Stomach (tissue), 9 donors: ENCODE measurements around the gene NCKAP5. TPM values are rescaled to one million over a fixed set of nuclear protein-coding genes. Genes with fewer than 3 reads are reported as not detected.
"Not testable (repeated sequence)": the region's sequence is repeated elsewhere in the genome, so short reads cannot be mapped to it uniquely, and the experiment has no call there.

Source experiments
- DNase-seq, 2 donors: peaks; one replicate each; pipeline versions ENCODE4 v3.0.0 to v3.0.0-alpha.2; 2013 to 2019
- H3K27ac ChIP-seq, 5 donors: fragments of 200-600 bp in 4 of 5; sonication (generic) in 4 of 5; one replicate each; pipeline ENCODE4 v1.5.1; 2013 to 2019; ENCODE audit warnings: mild to moderate bottlenecking in 1 of 5, moderate library complexity in 1 of 5
- H3K27me3 ChIP-seq, 3 donors: fragments of 200-600 bp; sonication (generic); one replicate each; pipeline ENCODE4 v1.5.1; 2017 to 2019; ENCODE audit warnings: mixed run types in 1 of 3
- H3K36me3 ChIP-seq, 4 donors: fragments of 200-600 bp; sonication (generic); 1 replicate in 3 of 4; 2 replicates in 1 of 4; pipeline ENCODE4 v1.5.1; 2016 to 2019
- H3K4me1 ChIP-seq, 4 donors: fragments of 200-600 bp; sonication (generic); one replicate each; pipeline ENCODE4 v1.5.1; 2016 to 2019
- H3K4me3 ChIP-seq, 4 donors: fragments of 200-600 bp; sonication (generic) in 3 of 4; one replicate each; pipeline ENCODE4 v1.5.1; 2016 to 2019; ENCODE audit warnings: mild to moderate bottlenecking in 1 of 4
- H3K9me3 ChIP-seq, 4 donors: fragments of 200-600 bp; sonication (generic); one replicate each; pipeline ENCODE4 v1.5.1; 2016 to 2019
- CTCF ChIP-seq, 7 experiments: fragments of 450-650 bp in 4 of 7; fragments of 200-600 bp in 3 of 7; sonication (generic) in 3 of 7; IDR thresholded peaks; one replicate each; pipeline ENCODE4 v1.5.1; 2016 to 2019; ENCODE audit warnings: antibody characterized with exemption in 7 of 7, control low read depth in 2 of 7, mild to moderate bottlenecking in 1 of 7
- EP300 ChIP-seq: sonication (generic); formaldehyde crosslinking; IDR thresholded peaks from one replicate; pipeline ENCODE4 v1.6.1; 2017; ENCODE audit warnings: antibody characterized with exemption
- POLR2A ChIP-seq, 4 donors: fragments of 450-650 bp; IDR thresholded peaks; one replicate each; pipeline ENCODE4 v1.6.1; 2016; ENCODE audit warnings: antibody characterized with exemption in 4 of 4, control low read depth in 2 of 4, mild to moderate bottlenecking in 1 of 4, moderate library complexity in 1 of 4
- POLR2AphosphoS5 ChIP-seq, 3 donors: sonication (generic); formaldehyde crosslinking; IDR thresholded peaks; one replicate each; pipeline ENCODE4 v1.6.1; 2016; ENCODE audit warnings: antibody characterized with exemption in 3 of 3
- WGBS, 5 donors: extraction: QIAGEN DNeasy Blood & Tissue Kit in 3 of 5; methylation state at CpG; one replicate each; pipeline versions ENCODE4 v1.1.5 to v1.1.7; 2013 to 2018; 5-methylcytosine and 5-hydroxymethylcytosine counted together
- intact Hi-C: fragments of 100-400 bp; cut with DNase I; formaldehyde crosslinking; loops from one replicate; pipeline ENCODE4 v1.15.1; 2023; ENCODE audit warnings: low total_unique reads
- polyA plus RNA-seq, 3 donors: library from polyadenylated mRNA; stranded (reverse); fragments of 200-250 nt; gene quantifications; one replicate each; pipeline ENCODE4 v1.2.3, GENCODE V29; 2013
- total RNA-seq, 5 donors: library from RNA; depleted of rRNA; stranded (reverse); fragments of >200 nt; gene quantifications; one replicate each; pipeline versions ENCODE4 v1.1.0 to v1.2.3, GENCODE V29; 2014 to 2016
- donor health status: healthy with polysubstance abuse.
- donor health status: Bipolar disorder and iron deficiency.
- donor health status: healthy.

Gene NCKAP5
- total and polyA plus RNA-seq, 8 donors: 0.58 to 8.0 (median 1.6) TPM; not detected in 1

DNA sequence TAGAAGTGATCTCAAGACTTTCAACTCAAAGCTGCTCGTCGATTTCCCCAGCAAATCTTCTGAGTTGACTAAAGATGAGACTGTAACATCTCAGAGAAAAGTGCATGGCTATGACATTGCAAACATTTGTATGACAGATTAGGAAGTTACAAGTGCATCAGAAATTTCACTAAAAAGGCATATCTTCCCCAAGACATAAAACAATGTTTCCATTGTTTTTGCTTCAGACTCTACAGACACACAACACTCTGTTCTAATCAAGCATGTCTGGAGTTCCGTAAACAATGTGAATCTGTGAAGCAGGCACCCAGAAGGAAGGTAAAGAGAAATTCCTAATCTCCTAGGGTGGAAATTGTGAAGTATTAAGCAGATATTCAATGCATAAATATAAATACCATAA lies 753.6 kb downstream of the NCKAP5 start:
- Histone ChIP-seq H3K27ac (no peak overlapping the region), H3K9me3 (peaks cover 0 to 5% (median 2%) of the 10 kb centered on the region in 4 donors), H3K36me3 (no peaks in the 10 kb centered on the region), H3K27me3 (no peaks in the 10 kb centered on the region), H3K4me3 (no peak overlapping the region), H3K4me1 (no peaks in the 10 kb centered on the region)
- intact Hi-C loops: no loop called here
- WGBS, 5 donors: 66 to 81% (median 80%) methylated on average over 3 of the region's 3 CpGs
- no peak for TF ChIP-seq EP300
- TF ChIP-seq POLR2AphosphoS5 (IDR thresholded peaks at IDR 0.05): no peak
- TF ChIP-seq CTCF (IDR thresholded peaks at IDR 0.05): no peak
- no peak for TF ChIP-seq POLR2A (IDR thresholded peaks at IDR 0.05)
- no peak for DNase-seq

DNA sequence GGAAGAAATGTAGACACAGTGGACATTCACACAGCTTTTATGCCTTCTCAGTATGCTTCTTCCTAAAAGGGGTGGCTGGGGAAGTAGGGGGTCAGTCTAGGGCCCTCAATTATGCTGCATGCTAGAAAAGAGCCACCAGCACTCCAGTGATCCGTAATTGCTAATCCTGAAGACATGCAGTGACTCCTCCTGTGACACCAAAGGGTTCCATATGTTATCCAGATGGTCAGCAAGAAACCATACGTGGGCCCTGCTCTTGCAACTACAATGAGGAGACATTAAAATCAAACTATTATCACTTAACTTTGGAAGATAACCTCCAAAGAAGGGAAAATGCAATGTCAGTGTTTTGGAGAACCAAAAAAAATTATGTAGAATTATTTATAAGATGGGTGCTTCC lies 754.8 kb downstream of the NCKAP5 start:
- no peaks in the 10 kb centered on the region for H3K4me1 ChIP-seq
- TF ChIP-seq CTCF (IDR thresholded peaks at IDR 0.05): no peak
- no peaks in the 10 kb centered on the region for H3K27me3 ChIP-seq
- no peak overlapping the region for H3K4me3 ChIP-seq
- DNase-seq: no peak
- intact Hi-C loops: no loop called here
- no peaks in the 10 kb centered on the region for H3K36me3 ChIP-seq
- H3K9me3 ChIP-seq: peaks cover 0 to 7% (median 2%) of the 10 kb centered on the region in 4 donors
- 61 to 78% (median 72%) methylated on average over 2 of the region's 2 CpGs for WGBS, 5 donors
- no peak overlapping the region for H3K27ac ChIP-seq

- DNase-seq: no peak
- Histone ChIP-seq H3K27ac (no peak overlapping the region), H3K4me3 (no peak overlapping the region), H3K36me3 (no peaks in the 10 kb centered on the region), H3K4me1 (no peaks in the 10 kb centered on the region), H3K9me3 (peaks cover 0 to 12% (median 5%) of the 10 kb centered on the region in 4 donors), H3K27me3 (no peaks in the 10 kb centered on the region)
- 73 to 83% (median 76%) methylated on average over 8 to 9 of the region's 9 CpGs for WGBS, 5 donors
- intact Hi-C loops: no loop called here
- TF ChIP-seq POLR2AphosphoS5 (IDR thresholded peaks at IDR 0.05): no peak
- no peak for TF ChIP-seq POLR2A (IDR thresholded peaks at IDR 0.05)
- TF ChIP-seq EP300: no peak
- no peak for TF ChIP-seq CTCF (IDR thresholded peaks at IDR 0.05)
Measured at GRCh38 chr2:132811148-132811915, 756.9 kb downstream of the NCKAP5 start.

DNA sequence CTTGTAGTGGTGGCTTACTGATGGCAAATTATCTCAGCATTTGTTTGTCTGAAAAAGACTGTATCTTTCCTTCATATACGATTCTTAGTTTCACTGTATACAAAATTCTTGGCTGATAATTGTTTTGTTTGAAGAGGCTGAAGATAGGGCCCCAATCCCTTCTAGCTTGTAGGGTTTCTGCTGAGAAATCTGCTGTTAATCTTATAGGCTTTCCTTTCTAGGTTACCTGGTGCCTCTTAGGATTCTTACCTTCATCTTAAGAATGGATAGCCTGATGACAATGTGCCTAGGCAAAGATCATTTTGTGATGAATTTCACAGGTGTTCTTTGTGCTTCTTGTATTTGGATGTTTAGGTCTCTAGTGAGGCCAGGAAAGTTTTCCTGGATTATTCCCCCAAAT lies 758.3 kb downstream of the NCKAP5 start:
- H3K9me3 ChIP-seq: peaks cover 0 to 12% (median 4%) of the 10 kb centered on the region in 4 donors
- H3K27me3 ChIP-seq, DNase-seq, H3K27ac ChIP-seq, H3K4me3 ChIP-seq, H3K4me1 ChIP-seq, intact Hi-C loops, H3K36me3 ChIP-seq: not testable (repeated sequence)
- WGBS, 5 donors: 42 to 68% (median 50%) methylated on average over 1 of the region's 1 CpG

- H3K4me3 ChIP-seq: no peak overlapping the region
- intact Hi-C loops: no loop called here
- peak in 1 of 2 donors; percentile 17 for DNase-seq
- H3K4me1 ChIP-seq: no peaks in the 10 kb centered on the region
- no peaks in the 10 kb centered on the region for H3K36me3 ChIP-seq
- H3K27me3 ChIP-seq: no peaks in the 10 kb centered on the region
- WGBS, 5 donors: 31 to 51% (median 42%) methylated on average over 4 of the region's 4 CpGs
- TF ChIP-seq POLR2A (IDR thresholded peaks at IDR 0.05) (no peak), EP300 (no peak), CTCF (IDR thresholded peaks at IDR 0.05) (no peak), POLR2AphosphoS5 (IDR thresholded peaks at IDR 0.05) (no peak)
- peaks cover 0 to 7% (median 2%) of the 10 kb centered on the region in 4 donors for H3K9me3 ChIP-seq
- H3K27ac ChIP-seq: no peak overlapping the region
Measured at GRCh38 chr2:132804051-132804450, 764.2 kb downstream of the NCKAP5 start.
